Measurements from ENCODE around the gene C1QL1. TPM values are rescaled to one million over a fixed set of nuclear protein-coding genes. Genes with fewer than 3 reads are reported as not detected.
A peak's percentile ranks its signal among the peaks of the same experiment; 100 is the strongest.

Gene C1QL1
- total RNA-seq, 1 experiment from 2014 or later: 0.08 TPM

DNA sequence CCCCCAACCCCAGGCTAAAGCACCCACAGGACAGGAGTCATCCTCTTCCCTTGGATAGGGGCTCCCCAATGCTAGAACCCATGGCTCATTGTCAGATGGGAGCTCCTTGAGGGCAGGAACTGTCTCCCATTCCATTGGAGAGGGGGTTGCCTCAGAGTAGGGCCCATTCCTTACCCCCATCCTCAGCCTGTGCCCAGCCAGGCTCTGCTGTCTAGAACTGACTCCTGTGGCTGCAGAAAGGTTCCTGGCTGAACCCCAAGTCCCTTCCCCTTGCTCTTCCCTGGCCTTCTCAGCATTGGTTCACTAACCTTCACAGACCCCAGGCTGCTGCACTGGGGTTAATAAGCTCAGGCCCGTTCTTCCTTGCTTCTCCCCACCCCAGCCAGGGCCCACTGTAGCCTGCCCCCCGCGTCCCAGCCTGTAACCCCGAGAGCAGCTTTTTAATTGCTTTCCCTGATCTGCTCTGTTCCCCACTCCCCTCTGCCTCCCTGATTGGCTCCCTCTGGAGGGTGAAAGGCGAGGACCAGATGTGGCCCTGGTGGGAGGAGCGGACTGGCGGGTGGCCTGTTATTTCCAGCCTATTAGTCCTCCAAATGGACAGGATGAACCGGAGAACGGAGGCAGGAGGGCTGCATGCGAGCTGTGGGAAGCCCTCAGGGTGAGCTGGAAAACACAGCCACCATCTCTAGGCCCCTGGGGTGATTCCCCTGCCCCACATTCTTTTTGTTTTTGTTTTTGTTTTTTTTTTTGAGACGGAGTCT is 46.8 kb downstream of the C1QL1 start:
- Histone ChIP-seq H3K4me3 (no peak overlapping the region), H3K9me3 (replicated peaks) (no peaks in the 10 kb centered on the region), H3K4me1 (peaks cover 9% of the 10 kb centered on the region; the same call in 1 of the 2 replicates), H3K27ac (no peak overlapping the region), H3K36me3 (peaks cover 6% of the 10 kb centered on the region; the same call in 1 of the 2 replicates), H3K27me3 (no peaks in the 10 kb centered on the region)
- peak; percentile 66 to 76 for DNase-seq

DNA sequence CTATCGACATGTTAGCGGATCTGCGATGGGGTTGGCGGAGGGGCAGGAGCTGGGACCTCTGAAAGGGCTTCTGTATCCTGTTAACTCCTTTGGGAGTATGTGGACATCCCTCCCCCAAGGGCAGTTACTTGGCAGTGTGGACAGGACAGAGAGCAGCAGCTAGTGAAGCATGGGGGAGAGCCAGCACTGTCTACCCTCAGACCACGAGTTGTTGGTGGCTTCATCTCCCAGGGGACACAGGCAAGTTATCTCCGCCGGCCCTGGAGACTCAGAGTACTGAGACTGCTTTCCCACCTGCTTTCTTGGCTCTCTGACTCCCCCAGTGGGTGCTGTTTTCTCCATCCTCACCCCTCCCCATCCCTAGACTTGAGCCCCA is 47.5 kb downstream of the C1QL1 start:
- H3K4me1 ChIP-seq: peaks cover 9% of the 10 kb centered on the region; the same call in 1 of the 2 replicates
- no peak overlapping the region for H3K4me3 ChIP-seq
- peak in 1 of 2 experiments; percentile 37 for DNase-seq
- peaks cover 2% of the 10 kb centered on the region; the same call in 1 of the 2 replicates for H3K36me3 ChIP-seq
- no peaks in the 10 kb centered on the region for H3K27me3 ChIP-seq
- no peaks in the 10 kb centered on the region for H3K9me3 ChIP-seq (replicated peaks)
- no peak overlapping the region for H3K27ac ChIP-seq

DNA sequence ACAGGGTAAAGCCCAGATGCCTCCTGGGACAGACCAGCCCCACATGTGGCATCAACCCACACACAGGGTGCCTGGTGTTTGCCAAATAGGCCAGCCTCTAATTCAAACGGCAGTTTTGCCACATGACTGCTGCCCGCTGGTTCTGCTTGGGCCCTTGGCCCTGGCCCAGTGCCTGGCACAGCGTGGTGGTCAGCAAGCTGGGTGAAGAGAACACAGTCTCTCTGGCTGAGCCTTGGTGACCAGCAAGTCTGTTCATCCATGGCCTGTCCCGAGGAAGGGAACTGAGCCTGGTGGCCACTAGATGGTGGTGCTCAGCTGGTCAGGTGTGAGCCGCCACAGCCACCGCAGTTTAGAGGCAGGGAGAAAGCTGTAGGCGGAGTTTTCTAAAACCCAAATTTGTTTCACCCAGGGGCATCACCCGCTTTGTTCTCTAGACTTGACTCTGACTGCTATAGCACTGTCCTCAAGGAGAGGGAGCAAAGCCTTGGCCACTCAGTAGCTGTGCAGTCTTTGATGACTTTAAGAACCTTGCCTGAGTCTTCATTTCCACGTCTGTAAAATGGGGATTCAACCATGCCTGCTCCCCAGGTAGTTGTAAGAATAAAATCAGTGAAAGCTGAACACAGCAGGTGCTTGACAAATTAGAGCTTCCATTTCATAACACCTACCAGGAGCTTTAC is 48.1 kb downstream of the C1QL1 start:
- Histone ChIP-seq H3K36me3 (no peaks in the 10 kb centered on the region), H3K4me1 (peaks cover 9% of the 10 kb centered on the region; the same call in 1 of the 2 replicates), H3K9me3 (replicated peaks) (no peaks in the 10 kb centered on the region), H3K27ac (no peak overlapping the region), H3K4me3 (no peak overlapping the region), H3K27me3 (no peaks in the 10 kb centered on the region)
- peak; percentile 84 to 90 for DNase-seq

DNA sequence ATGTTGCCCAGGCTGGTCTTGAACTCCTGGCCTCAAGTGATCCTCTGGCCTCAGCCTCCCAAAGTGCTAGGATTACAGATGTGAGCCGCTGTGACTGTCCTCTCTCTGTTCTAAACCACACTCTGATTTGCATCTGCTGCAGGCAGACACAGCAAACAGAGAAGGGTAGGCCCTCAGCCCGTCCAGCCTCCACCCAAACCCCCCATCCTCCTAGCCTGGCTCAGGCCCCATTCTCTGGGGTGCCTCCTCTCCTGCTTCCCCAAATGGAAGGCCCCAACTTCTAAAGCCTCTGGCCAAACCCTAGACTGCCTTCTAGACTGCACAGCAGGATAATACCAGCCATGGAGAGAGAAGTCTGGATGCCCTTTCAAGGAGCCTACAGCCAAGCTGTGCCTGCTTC is 48.7 kb downstream of the C1QL1 start:
- peaks cover 9% of the 10 kb centered on the region; the same call in 1 of the 2 replicates for H3K4me1 ChIP-seq
- H3K27ac ChIP-seq: no peak overlapping the region
- H3K36me3 ChIP-seq: no peaks in the 10 kb centered on the region
- no peaks in the 10 kb centered on the region for H3K9me3 ChIP-seq (replicated peaks)
- no peaks in the 10 kb centered on the region for H3K27me3 ChIP-seq
- H3K4me3 ChIP-seq: no peak overlapping the region
- no peak for DNase-seq

DNA sequence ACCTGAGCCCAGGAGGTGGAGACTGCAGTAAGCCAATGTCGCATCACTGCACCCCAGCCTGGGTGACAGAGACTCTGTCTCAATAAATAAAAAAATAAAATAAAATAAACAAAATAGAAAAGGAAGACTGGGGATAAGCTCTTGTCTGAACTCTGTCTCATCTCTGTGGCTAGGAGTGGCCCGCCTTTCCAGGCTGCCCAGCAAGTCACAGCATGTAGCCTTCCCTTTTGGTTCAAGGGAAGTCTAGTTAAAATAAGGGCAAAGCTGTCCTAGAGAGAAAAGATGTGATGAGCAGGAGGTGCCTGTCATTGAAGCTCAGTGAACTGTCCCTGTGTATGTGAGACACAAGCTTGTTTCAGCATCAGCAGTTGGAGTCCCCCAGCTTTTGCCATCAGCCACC is 50.1 kb downstream of the C1QL1 start:
- H3K9me3 ChIP-seq (replicated peaks): no peaks in the 10 kb centered on the region
- no peaks in the 10 kb centered on the region for H3K36me3 ChIP-seq
- no peaks in the 10 kb centered on the region for H3K27me3 ChIP-seq
- H3K27ac ChIP-seq: no peak overlapping the region
- no peak overlapping the region for H3K4me3 ChIP-seq
- H3K4me1 ChIP-seq: peaks cover 5% of the 10 kb centered on the region; the same call in 1 of the 2 replicates
- DNase-seq: no peak

DNA sequence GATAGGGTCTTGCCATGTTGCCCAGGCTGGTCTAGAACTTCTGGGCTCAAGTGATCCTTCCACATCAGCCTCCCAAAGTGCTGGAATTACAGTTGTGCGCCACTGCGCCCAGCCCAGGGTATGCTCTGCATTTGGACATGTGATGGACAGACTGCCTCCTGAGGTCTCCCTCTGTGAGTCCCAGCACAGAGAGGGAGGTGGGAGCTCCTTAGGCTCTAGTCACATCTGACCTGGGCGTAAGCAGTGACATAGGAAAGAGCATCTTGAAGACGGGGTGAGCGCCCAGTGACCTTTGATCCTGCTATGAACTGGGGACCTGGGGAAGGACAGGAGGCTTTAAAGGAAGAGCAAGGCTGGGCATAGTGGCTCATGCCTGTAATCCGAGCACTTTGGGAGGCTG is 50.6 kb downstream of the C1QL1 start:
- no peak for DNase-seq
- Histone ChIP-seq H3K27me3 (no peaks in the 10 kb centered on the region), H3K4me3 (no peak overlapping the region), H3K36me3 (no peaks in the 10 kb centered on the region), H3K9me3 (replicated peaks) (no peaks in the 10 kb centered on the region), H3K4me1 (peaks cover 2% of the 10 kb centered on the region; the same call in 1 of the 2 replicates), H3K27ac (no peak overlapping the region)

DNA sequence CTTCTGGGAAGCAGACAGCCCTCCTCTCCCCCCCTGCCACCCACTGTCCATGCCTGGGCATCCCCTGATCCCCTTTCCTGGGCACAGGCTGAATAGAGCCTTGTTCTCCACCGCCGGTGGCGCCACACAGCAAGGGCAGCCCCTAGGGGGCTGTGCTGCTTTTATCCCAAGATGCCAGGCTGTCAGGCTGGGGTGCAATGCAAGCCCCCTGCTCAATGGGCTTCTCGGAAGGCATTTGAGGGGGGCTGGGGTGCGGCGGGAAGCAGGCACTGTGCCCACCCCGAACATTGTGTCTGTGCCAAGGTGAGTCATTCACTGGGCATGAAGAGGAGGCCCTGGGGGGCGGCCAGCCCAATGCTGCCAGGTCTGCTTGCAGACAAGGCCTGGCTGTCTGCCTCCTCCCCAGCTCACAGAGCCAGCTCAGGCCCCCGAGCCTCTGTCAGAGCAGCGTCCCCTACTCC is 51.3 kb downstream of the C1QL1 start:
- Histone ChIP-seq H3K9me3 (replicated peaks) (no peaks in the 10 kb centered on the region), H3K36me3 (no peaks in the 10 kb centered on the region), H3K27me3 (no peaks in the 10 kb centered on the region), H3K4me1 (0 out of 2 replicates have a peak, but pooled peaks cover 2% of the 10 kb centered on the region), H3K27ac (no peak overlapping the region), H3K4me3 (no peak overlapping the region)
- DNase-seq: no peak

DNA sequence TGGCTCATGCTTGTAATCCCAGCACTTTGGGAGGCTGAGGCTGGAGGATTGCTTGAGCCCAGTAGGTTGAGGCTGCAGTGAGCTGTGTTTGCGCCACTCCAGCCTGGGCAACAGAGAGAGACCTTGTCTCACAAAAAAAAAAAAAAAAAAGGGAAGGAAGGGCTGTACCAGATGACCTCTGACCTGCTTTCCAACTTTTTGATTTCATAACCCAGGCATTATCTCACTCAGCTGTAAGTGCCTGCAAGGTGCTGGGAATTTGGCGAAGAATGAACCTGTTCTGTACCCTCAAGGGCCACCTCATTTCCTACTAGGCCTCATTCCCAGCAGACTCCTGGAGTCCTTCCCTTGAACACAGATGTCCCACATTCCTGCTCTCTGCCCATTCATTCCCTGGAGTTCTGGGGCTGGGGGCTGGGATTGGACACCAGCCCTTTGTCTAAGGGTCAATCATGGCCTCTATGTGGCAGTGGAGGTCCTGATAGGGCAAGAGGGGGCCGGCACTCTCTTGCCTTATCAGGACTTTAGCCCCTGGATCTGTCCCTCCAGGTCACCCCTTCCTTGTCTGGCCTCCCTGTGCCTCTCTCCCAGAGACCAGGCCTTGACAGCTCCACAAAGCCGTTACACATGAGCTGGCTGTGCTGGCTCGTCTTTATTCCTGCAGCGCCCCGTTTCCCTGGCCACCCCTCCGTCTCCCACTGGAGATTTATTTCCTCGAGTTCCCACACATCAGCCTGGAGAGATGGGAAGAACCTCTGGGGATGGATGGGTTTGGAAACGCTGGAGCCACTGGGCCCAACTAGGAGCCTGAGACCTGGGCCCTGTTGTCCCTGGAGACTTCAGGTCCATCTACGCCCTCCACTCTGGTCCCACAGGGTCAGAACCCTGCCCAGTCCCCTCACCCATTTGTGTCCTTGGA is 52.0 kb downstream of the C1QL1 start:
- Histone ChIP-seq H3K27ac (no peak overlapping the region), H3K4me1 (0 out of 2 replicates have a peak, but pooled peaks cover 2% of the 10 kb centered on the region), H3K27me3 (no peaks in the 10 kb centered on the region), H3K9me3 (replicated peaks) (no peaks in the 10 kb centered on the region), H3K36me3 (no peaks in the 10 kb centered on the region), H3K4me3 (no peak overlapping the region)
- DNase-seq: no peak

DNA sequence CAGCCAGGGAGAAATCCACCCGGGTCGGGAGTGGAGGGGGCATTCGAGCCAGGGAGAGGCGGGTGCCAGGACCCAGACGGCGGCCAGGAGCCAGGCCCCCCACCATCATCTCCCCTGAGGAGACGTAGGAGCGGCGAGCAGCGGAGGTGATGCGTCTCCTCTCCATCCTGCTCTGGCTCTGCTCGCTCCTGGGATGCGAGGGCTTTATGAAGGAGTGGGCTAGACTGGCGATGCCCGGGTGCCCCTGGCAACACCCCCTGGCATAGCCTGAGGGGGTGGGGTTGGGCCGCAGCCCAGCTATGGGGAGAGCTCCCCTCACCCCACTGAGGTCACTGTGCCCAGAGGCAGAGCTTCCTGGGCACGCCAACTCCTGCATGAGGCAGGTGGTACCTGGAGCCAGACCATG is 52.8 kb downstream of the C1QL1 start, which contains the start of gene GFAP:
Gene GFAP (minus strand): TSS at position 180 of the 406 bp plus-strand sequence. CDS start 14 bp downstream, at position 166.
- no peak within 1 kb of the TSS for H3K4me3 ChIP-seq
- no peak within 1 kb of the TSS for H3K27ac ChIP-seq
- DNase-seq: no peak
- H3K36me3 ChIP-seq: no peaks in the 10 kb centered on the region
- no peaks in the 10 kb centered on the region for H3K9me3 ChIP-seq (replicated peaks)
- peaks cover 8% of the 10 kb centered on the region for H3K4me1 ChIP-seq
- no peaks in the 10 kb centered on the region for H3K27me3 ChIP-seq

DNA sequence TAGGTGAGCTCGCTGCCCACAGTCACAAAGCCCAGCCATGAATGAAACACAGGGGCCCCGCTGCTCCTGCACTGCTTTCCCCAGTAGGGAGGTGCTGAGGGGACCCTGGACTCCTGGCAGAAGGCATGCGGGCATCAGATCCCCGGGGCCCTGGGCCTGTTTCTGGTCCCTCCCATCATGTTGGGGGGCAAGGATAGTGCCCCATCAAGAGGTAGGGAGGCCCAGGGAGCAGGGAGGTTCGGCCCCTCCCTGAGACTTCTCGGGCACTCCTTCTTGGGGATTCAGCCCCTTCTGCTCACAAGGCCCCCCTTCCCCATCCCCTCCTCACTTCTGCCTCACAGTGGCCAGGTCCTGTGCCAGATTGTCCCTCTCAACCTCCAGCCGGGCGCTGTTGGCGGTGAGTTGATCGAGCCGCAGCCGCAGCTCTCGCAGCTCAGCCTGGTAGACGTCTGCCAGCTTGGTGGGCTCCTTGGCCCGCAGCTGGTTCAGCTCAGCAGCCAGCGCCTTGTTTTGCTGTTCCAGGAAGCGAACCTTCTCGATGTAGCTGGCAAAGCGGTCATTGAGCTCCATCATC is 53.3 kb downstream of the C1QL1 start:
- DNase-seq: no peak
- H3K4me3 ChIP-seq: no peak overlapping the region
- no peaks in the 10 kb centered on the region for H3K36me3 ChIP-seq
- no peaks in the 10 kb centered on the region for H3K27me3 ChIP-seq
- H3K9me3 ChIP-seq (replicated peaks): no peaks in the 10 kb centered on the region
- no peak overlapping the region for H3K27ac ChIP-seq
- H3K4me1 ChIP-seq: peaks cover 12% of the 10 kb centered on the region

DNA sequence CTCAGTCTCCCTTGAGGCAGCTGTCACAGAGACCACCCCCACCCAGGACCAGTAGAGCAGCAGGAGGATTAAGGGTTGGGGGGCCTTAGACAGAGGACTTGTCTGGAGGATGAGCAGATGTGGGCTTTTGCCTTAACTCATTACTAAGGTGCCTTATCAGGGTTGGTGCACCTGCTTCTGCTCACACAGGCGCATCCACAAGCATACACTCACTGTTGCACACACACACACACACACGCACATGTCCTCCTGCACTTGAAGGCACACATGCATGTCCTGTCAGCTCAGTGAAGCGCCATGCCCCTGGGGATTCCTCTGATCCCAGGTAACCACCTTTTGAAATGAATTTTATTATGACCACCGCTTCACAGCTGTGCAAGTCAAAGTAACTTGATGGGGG is 54.0 kb downstream of the C1QL1 start:
- Histone ChIP-seq H3K27ac (no peak overlapping the region), H3K27me3 (no peaks in the 10 kb centered on the region), H3K4me1 (peaks cover 16% of the 10 kb centered on the region), H3K4me3 (no peak overlapping the region), H3K9me3 (replicated peaks) (no peaks in the 10 kb centered on the region), H3K36me3 (no peaks in the 10 kb centered on the region)
- DNase-seq: no peak

DNA sequence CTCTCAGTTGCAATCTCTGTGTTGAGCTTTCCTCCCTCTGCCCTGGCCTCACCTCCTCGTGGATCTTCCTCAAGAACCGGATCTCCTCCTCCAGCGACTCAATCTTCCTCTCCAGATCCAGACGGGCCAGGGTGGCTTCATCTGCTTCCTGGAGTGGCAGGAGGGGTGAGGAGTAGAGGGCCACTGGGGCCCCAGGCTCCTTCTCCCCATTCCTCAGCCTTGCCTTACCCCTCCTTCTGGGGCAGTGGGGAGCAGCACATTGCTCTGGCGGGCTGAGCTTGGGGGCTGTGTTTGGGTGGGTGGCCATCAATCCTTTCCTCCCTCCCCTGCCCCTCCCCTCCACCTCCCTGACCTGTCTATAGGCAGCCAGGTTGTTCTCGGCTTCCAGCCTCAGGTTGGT is 54.4 kb downstream of the C1QL1 start:
- Histone ChIP-seq H3K9me3 (replicated peaks) (no peaks in the 10 kb centered on the region), H3K4me1 (peaks cover 21% of the 10 kb centered on the region), H3K27me3 (no peaks in the 10 kb centered on the region), H3K27ac (no peak overlapping the region), H3K4me3 (no peak overlapping the region), H3K36me3 (no peaks in the 10 kb centered on the region)
- no peak for DNase-seq

DNA sequence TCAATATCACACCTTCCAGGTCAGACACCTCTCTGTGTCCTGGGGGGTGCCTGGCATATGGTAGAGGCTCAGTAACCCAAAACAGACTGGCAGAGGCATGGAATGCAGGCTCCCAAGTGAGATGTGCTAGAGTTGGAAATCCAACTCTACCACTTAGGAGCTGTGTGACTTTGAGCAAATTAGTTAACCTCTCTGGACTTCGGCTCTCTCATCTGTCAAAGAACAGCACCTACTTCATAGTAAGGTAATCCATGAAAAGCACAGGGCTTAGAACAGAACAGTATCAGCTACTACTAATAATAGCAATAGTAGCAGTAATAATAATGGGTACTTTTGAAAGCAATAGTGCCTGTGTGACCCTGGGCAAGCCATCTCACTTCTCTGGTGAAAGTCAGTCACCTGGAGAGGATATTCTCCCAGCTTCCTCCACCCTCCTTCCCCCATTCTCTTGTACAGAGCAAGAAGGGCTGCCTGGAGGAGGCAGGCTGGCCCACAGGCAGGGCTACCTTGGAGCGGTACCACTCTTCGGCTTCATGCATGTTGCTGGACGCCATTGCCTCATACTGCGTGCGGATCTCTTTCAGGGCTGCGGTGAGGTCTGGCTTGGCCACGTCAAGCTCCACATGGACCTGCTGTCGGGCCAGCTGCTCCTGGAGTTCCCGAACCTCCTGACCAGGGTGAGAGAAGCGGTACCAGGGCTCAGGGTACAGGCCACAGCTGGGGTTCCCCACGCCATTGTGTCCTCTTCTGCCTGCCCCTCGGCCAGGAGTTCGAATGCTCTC is 55.1 kb downstream of the C1QL1 start:
- Histone ChIP-seq H3K27ac (no peak overlapping the region), H3K4me3 (no peak overlapping the region), H3K9me3 (replicated peaks) (no peaks in the 10 kb centered on the region), H3K4me1 (peaks cover 23% of the 10 kb centered on the region), H3K36me3 (no peaks in the 10 kb centered on the region), H3K27me3 (no peaks in the 10 kb centered on the region)
- DNase-seq: no peak
